ENCODE results near the gene KRTAP5-4. TPM values are rescaled to one million over a fixed set of nuclear protein-coding genes. Genes with fewer than 3 reads are reported as not detected.
"Not testable (repeated sequence)": the region's sequence is repeated elsewhere in the genome, so short reads cannot be mapped to it uniquely, and the experiment has no call there.

The KRTAP5-4 gene
- polyA plus RNA-seq, 1 donor = not detected

- H3K27ac ChIP-seq (ENCODE audit: low read length); H3K27me3 ChIP-seq (ENCODE audit: control insufficient read depth, insufficient read depth, low read length): not testable (repeated sequence)
Measured at GRCh38 chr11:1661454-1662269, 39.7 kb upstream of the KRTAP5-4 start.

GRCh38 chr11:1660111-1660867 is 38.4 kb upstream of the KRTAP5-4 start:
- no peaks in the 10 kb centered on the region for H3K9me3 ChIP-seq (ENCODE audit: control insufficient read depth, low read depth, low read length)
- peak; percentile 81 to 85 for DNase-seq
- H3K27ac ChIP-seq (ENCODE audit: low read length) = no peak overlapping the region
- H3K4me3 ChIP-seq (ENCODE audit: low read length) = no peak overlapping the region
- WGBS (ENCODE audit: insufficient coverage, low lambda C conversion rate) = 97% methylated on average over 4 of the region's 24 CpGs
- no peaks in the 10 kb centered on the region for H3K36me3 ChIP-seq (ENCODE audit: control insufficient read depth, insufficient read depth, low read length)
- H3K27me3 ChIP-seq (ENCODE audit: control insufficient read depth, insufficient read depth, low read length) = no peaks in the 10 kb centered on the region
- H3K4me1 ChIP-seq (ENCODE audit: control insufficient read depth, insufficient read depth, low read length) = peaks cover 26% of the 10 kb centered on the region

More at GRCh38 chr11:1661454-1662269, 39.7 kb upstream of the KRTAP5-4 start:
- H3K4me3 ChIP-seq (ENCODE audit: low read length); DNase-seq; H3K9me3 ChIP-seq (ENCODE audit: control insufficient read depth, low read depth, low read length); H3K36me3 ChIP-seq (ENCODE audit: control insufficient read depth, insufficient read depth, low read length): not testable (repeated sequence)
- peaks cover 16% of the 10 kb centered on the region for H3K4me1 ChIP-seq (ENCODE audit: control insufficient read depth, insufficient read depth, low read length)
- WGBS (ENCODE audit: insufficient coverage, low lambda C conversion rate) = no CpG with 5 or more reads among the region's 25 CpGs

GRCh38 chr11:1659506-1659905 is 37.6 kb upstream of the KRTAP5-4 start:
- Histone ChIP-seq H3K36me3 (ENCODE audit: control insufficient read depth, insufficient read depth, low read length) (no peaks in the 10 kb centered on the region), H3K4me1 (ENCODE audit: control insufficient read depth, insufficient read depth, low read length) (peaks cover 34% of the 10 kb centered on the region), H3K27ac (ENCODE audit: low read length) (no peak overlapping the region), H3K27me3 (ENCODE audit: control insufficient read depth, insufficient read depth, low read length) (no peaks in the 10 kb centered on the region), H3K9me3 (ENCODE audit: control insufficient read depth, low read depth, low read length) (no peaks in the 10 kb centered on the region), H3K4me3 (ENCODE audit: low read length) (no peak overlapping the region)
- no peak for DNase-seq
- 90% methylated on average over 4 of the region's 14 CpGs for WGBS (ENCODE audit: insufficient coverage, low lambda C conversion rate)

DNA sequence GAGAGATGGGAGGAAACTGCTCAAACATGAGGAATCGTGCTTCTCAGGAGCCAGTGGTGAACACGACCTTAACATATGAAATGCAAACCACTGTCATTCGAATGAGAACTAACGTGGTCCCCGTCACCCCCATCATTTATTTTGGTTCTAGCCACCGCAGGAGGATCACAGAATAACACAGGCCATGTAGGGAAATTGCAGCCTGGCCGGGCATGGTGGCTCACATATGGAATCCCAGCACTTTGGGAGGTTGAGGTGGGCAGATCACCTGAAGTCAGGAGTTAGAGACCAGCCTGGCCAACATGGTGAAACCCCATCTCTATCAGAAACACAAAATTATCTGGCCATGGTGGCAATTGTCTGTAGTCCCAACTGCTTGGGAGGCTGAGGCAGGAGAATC is 34.7 kb upstream of the KRTAP5-4 start:
- no peak for DNase-seq
- Histone ChIP-seq H3K27me3 (ENCODE audit: control insufficient read depth, insufficient read depth, low read length) (no peaks in the 10 kb centered on the region), H3K4me3 (ENCODE audit: low read length) (no peak overlapping the region), H3K27ac (ENCODE audit: low read length) (no peak overlapping the region), H3K9me3 (ENCODE audit: control insufficient read depth, low read depth, low read length) (peaks cover 3% of the 10 kb centered on the region), H3K36me3 (ENCODE audit: control insufficient read depth, insufficient read depth, low read length) (no peaks in the 10 kb centered on the region), H3K4me1 (ENCODE audit: control insufficient read depth, insufficient read depth, low read length) (peaks cover 49% of the 10 kb centered on the region)
- 100% methylated on average over 1 of the region's 7 CpGs for WGBS (ENCODE audit: insufficient coverage, low lambda C conversion rate)

GRCh38 chr11:1656061-1656441 is 34.1 kb upstream of the KRTAP5-4 start:
- H3K27ac ChIP-seq (ENCODE audit: low read length) = no peak overlapping the region
- H3K4me1 ChIP-seq (ENCODE audit: control insufficient read depth, insufficient read depth, low read length) = peaks cover 46% of the 10 kb centered on the region
- WGBS (ENCODE audit: insufficient coverage, low lambda C conversion rate) = no CpG with 5 or more reads among the region's 9 CpGs
- H3K4me3 ChIP-seq (ENCODE audit: low read length) = no peak overlapping the region
- no peaks in the 10 kb centered on the region for H3K36me3 ChIP-seq (ENCODE audit: control insufficient read depth, insufficient read depth, low read length)
- no peak for DNase-seq
- peaks cover 3% of the 10 kb centered on the region for H3K9me3 ChIP-seq (ENCODE audit: control insufficient read depth, low read depth, low read length)
- no peaks in the 10 kb centered on the region for H3K27me3 ChIP-seq (ENCODE audit: control insufficient read depth, insufficient read depth, low read length)

DNA sequence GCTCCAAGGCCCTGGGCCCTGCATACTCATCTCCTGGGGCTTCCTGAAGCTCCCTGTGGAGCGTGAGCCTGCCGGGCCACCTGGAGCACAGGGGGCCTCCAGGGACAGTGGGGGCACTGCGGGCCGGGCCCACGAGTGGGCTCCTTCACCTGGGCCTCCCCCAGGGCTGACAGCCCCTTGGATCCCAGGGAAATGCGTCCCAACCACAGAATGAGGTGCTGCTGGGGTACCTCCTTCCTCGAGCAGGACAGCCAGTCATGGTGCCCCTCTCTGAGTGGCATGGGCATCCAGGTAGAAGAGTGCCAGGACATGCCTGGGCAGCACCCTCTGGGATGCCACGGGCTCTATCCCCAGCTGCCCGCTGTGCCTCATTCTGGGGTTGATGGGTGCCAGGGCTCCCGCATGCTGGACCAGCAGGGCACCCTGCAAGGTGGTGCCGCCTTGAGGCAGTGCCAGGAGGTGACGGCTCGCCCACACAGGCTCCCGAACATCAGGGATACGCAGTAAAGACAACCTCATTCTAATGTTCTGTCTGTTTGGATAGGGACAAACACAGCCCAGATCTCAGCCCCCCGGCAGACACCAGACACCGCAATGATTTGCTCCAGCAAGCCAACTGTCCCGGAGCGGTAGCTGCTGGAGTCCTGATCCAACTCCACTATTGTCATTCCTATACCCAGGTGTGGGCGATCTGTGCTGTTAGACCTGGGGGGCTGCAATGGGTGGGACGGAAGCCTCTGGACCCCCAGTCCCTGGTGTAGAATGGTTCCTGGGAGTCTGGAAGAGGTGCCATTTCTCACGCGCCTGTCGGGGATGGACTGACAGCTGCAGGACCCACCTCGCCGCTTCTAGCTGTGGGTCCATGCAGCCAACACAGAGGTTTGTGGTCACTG is 33.5 kb upstream of the KRTAP5-4 start:
- peaks cover 3% of the 10 kb centered on the region for H3K9me3 ChIP-seq (ENCODE audit: control insufficient read depth, low read depth, low read length)
- no peaks in the 10 kb centered on the region for H3K36me3 ChIP-seq (ENCODE audit: control insufficient read depth, insufficient read depth, low read length)
- WGBS (ENCODE audit: insufficient coverage, low lambda C conversion rate) = no CpG with 5 or more reads among the region's 26 CpGs
- no peak for DNase-seq
- H3K27me3 ChIP-seq (ENCODE audit: control insufficient read depth, insufficient read depth, low read length) = no peaks in the 10 kb centered on the region
- peak overlapping the region; percentile 27 for H3K27ac ChIP-seq (ENCODE audit: low read length)
- no peak overlapping the region for H3K4me3 ChIP-seq (ENCODE audit: low read length)
- peaks cover 43% of the 10 kb centered on the region for H3K4me1 ChIP-seq (ENCODE audit: control insufficient read depth, insufficient read depth, low read length)

DNA sequence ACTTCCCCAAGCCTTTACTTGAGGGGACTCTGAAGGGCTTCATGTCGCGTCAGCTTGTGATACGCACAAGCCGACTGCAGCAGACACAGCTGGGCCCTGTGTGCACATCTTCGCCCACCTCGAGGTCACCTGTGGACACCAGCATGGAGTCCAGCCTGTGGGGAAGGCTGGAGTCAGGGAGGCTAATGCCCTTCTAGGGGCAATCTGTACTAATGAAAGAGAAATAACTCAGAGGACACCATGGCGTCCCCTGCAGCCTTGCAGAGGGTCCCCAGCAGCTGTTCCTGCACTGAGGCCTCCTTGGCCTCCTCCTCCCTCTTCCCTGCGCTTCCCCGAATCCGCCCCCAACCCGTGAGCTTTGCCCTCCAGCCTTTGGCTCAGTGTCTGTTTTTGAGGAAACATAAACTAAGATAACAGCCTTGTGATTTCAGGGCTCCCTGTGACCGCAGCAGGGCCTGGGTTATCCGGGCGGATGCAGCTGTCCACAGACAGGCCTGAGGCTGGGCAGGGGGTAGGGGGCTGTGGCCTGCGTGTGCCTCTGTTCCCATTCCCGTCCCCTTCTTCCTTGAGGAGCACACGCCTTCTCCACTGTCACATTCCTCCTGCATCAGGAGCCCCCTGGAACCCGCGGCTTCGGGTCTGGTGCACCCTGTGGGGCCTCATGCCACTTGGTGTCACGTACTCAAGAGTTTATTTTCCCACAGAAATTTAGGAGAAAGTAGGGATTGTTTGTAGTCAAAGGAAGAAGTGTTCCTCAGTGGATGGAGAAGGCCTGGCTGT is 32.6 kb upstream of the KRTAP5-4 start:
- H3K27ac ChIP-seq (ENCODE audit: low read length) = peak overlapping the region; percentile 27
- H3K4me1 ChIP-seq (ENCODE audit: control insufficient read depth, insufficient read depth, low read length) = peaks cover 34% of the 10 kb centered on the region
- peak; percentile 68 to 91 for DNase-seq
- peaks cover 3% of the 10 kb centered on the region for H3K9me3 ChIP-seq (ENCODE audit: control insufficient read depth, low read depth, low read length)
- H3K36me3 ChIP-seq (ENCODE audit: control insufficient read depth, insufficient read depth, low read length) = no peaks in the 10 kb centered on the region
- H3K4me3 ChIP-seq (ENCODE audit: low read length) = no peak overlapping the region
- H3K27me3 ChIP-seq (ENCODE audit: control insufficient read depth, insufficient read depth, low read length) = no peaks in the 10 kb centered on the region
- no CpG with 5 or more reads among the region's 21 CpGs for WGBS (ENCODE audit: insufficient coverage, low lambda C conversion rate)

- Histone ChIP-seq H3K4me1 (ENCODE audit: control insufficient read depth, insufficient read depth, low read length) (peaks cover 32% of the 10 kb centered on the region), H3K27me3 (ENCODE audit: control insufficient read depth, insufficient read depth, low read length) (no peaks in the 10 kb centered on the region), H3K27ac (ENCODE audit: low read length) (peak overlapping the region; percentile 27), H3K36me3 (ENCODE audit: control insufficient read depth, insufficient read depth, low read length) (no peaks in the 10 kb centered on the region), H3K4me3 (ENCODE audit: low read length) (no peak overlapping the region), H3K9me3 (ENCODE audit: control insufficient read depth, low read depth, low read length) (peaks cover 3% of the 10 kb centered on the region)
- DNase-seq = no peak
- WGBS (ENCODE audit: insufficient coverage, low lambda C conversion rate) = 96% methylated on average over 3 of the region's 14 CpGs
Measured at GRCh38 chr11:1653541-1654387, 31.8 kb upstream of the KRTAP5-4 start.

Measured in large intestine (tissue), 3 donors.